GM10248 (cell line): Measurements from ENCODE around the gene CDK15.

ENCODE experiments used
- CTCF ChIA-PET: fragments of 300-600 bp; sonication (Branson Sonifier 250); formaldehyde crosslinking; extraction: SDS; loops from one replicate; lab custom pipeline; 2021; ENCODE audit warnings: antibody characterized with exemption; lab: Yijun Ruan, JAX
- POLR2A ChIA-PET: fragments of 350-650 bp; sonication (Branson Sonifier 250); formaldehyde crosslinking; extraction: SDS; loops from one replicate; lab custom pipeline; 2020; ENCODE audit warnings: antibody characterized with exemption; lab: Yijun Ruan, JAX
- DNase-seq: peaks from one replicate; pipeline ENCODE4 v3.0.0; 2012; ENCODE audit errors: extremely low spot score
- TF ChIP-seq, protein P1 (sequence below): IDR thresholded peaks from 2 replicates; pipeline ENCODE4 v1.5.1; 2012; ENCODE audit warnings: mild to moderate bottlenecking, low read depth; ENCODE audit errors: extremely low read depth, missing control alignments, control extremely low read depth

The CDK15 gene

DNA sequence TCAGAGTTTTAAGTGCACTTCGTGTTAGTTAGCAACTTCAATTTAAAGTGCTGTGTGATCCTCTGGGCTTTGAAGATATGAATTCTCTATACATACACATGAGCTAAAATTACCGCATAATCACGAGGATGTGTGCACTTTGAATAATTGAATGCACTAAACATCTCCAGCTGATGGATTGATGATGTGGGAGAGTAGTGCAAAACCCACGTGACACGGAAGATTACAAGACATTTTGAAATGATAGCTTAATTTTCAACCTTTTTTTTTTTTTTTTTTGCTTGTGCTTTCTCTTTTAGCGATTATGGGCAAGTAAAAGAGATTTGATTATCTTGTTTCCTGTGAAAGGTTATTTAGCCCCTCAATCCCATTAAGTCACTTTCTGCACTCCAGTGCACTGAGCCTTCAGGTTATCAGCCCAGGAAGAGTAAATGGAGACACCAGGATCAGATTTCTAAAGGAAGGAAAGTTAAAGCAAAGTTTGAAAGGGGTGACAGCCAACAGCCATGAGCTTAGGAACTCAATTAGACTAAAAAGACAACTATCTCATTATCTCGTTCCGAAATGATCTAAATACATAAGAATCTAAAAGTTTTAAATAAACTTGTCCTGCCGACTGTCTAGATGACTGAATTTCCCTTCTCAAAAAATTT is 81.6 kb downstream of the CDK15 start:
- CTCF ChIA-PET, result interaction anchor here (1.1 to 2.2 kb wide), 2 partner anchors 27 to 290 kb away, joined by 3 to 8 read pairs; no protein-coding TSS in a partner anchor
- TF ChIP-seq, protein P1, sequence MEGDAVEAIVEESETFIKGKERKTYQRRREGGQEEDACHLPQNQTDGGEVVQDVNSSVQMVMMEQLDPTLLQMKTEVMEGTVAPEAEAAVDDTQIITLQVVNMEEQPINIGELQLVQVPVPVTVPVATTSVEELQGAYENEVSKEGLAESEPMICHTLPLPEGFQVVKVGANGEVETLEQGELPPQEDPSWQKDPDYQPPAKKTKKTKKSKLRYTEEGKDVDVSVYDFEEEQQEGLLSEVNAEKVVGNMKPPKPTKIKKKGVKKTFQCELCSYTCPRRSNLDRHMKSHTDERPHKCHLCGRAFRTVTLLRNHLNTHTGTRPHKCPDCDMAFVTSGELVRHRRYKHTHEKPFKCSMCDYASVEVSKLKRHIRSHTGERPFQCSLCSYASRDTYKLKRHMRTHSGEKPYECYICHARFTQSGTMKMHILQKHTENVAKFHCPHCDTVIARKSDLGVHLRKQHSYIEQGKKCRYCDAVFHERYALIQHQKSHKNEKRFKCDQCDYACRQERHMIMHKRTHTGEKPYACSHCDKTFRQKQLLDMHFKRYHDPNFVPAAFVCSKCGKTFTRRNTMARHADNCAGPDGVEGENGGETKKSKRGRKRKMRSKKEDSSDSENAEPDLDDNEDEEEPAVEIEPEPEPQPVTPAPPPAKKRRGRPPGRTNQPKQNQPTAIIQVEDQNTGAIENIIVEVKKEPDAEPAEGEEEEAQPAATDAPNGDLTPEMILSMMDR, result no peak
- POLR2A ChIA-PET, result interaction anchor here (0.9 kb wide), 1 partner anchor 28 kb away, joined by 4 read pairs; no protein-coding TSS in a partner anchor
- DNase-seq, result no peak

- no peak for DNase-seq
- ChIA-PET CTCF (interaction anchor here (1.1 kb wide), 1 partner anchor 290 kb away, joined by 3 read pairs; no protein-coding TSS in a partner anchor), POLR2A (interaction anchor here (0.9 kb wide), 1 partner anchor 29 kb away, joined by 4 read pairs; no protein-coding TSS in a partner anchor)
- TF ChIP-seq, protein P1, result no peak
Measured at GRCh38 chr2:201888426-201888800, 82.1 kb downstream of the CDK15 start.

GRCh38 chr2:201890453-201890852 is 84.1 kb downstream of the CDK15 start:
- ChIA-PET CTCF (no interaction called here), POLR2A (no interaction called here)
- no peak for DNase-seq
- TF ChIP-seq, protein P1, result no peak

GRCh38 chr2:201891676-201892075 is 85.3 kb downstream of the CDK15 start:
- TF ChIP-seq, protein P1, result no peak
- POLR2A ChIA-PET, result no interaction called here
- CTCF ChIA-PET, result interaction anchor here (1.4 to 1.8 kb wide), 2 partner anchors 12 to 31 kb away, joined by 4 to 7 read pairs; no protein-coding TSS in a partner anchor
- DNase-seq, result no peak

DNA sequence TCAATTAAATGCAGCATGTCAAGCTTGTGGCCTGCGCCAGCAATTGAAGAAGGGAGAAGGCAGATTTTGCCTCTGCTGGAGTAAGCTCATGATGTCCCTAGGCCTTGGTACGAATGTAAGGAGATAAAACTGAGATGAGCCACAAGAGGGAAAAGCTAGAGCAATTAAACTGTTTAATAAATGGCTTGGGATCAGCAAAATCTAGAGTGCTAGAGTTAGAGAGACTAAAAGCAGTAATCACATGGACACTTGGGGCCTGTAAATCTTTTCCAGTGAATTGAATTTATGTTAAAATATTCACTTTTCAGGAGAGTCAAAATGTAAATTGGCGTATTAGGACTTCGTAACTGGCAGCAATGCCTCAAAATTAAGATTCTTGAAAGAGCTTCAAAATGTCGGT is 86.2 kb downstream of the CDK15 start:
- DNase-seq, result no peak
- TF ChIP-seq, protein P1, result no peak
- CTCF ChIA-PET, result interaction anchor here (0.9 to 1.8 kb wide), 5 partner anchors 11 to 32 kb away, joined by 3 to 7 read pairs (median 4); no protein-coding TSS in a partner anchor
- POLR2A ChIA-PET, result no interaction called here

DNA sequence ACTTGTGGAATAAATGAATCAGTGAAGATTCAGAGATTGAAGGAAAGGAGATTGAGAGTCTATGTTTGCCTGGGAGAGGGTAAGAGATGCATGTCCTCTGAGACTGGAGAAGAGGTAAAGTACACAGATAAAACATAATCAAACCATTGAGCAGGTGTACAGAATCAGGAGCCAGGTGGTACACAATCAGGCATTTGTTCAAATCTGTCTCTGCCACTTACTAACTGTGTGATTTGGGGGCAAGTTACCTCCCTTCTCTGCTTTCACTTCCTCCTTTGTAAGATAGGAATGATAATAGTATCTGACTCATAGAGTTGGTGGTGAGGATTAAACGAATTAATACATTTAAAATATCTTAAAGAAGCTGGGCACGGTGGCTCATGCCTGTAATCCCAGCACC is 94.0 kb downstream of the CDK15 start:
- TF ChIP-seq, protein P1, result no peak
- CTCF ChIA-PET, result no interaction called here
- POLR2A ChIA-PET, result no interaction called here
- no peak for DNase-seq
